Activated CD8-positive, alpha-beta memory T cell treated with anti-CD3 and anti-CD28 coated beads, Interleukin-2, amount 50 U/mL, for 1 hour (primary cell): ENCODE results near the gene CCDC57.
"Not testable (repeated sequence)": the region's sequence is repeated elsewhere in the genome, so short reads cannot be mapped to it uniquely, and the experiment has no call there.

Source experiments
- DNase-seq: peaks from one replicate; pipeline ENCODE4 v3.0.0-alpha.2; 2020; ENCODE audit errors: extremely low read depth

Gene CCDC57

DNA sequence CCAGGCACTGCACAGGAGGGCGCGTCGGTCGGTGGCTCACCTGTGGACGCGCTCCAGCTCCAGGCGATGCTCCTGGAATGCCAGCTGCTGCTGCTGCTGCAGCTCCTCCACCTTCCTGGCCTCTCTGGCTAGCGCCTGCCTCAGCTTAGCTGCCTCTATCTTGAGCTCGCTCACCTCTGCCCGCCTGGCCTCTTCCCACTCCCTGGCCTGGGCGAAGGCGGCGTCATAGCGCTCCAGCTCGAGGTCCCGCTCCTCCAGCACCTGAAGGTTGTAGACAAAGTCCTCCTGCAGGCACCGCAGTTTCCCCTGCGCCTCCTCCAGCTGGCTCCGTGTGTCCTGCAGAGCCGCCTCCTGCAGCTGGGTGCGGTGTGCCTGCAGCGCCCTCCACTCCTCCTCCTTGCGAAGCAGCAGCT, 11.1 kb downstream of the CCDC57 start:
- DNase-seq: no peak

DNA sequence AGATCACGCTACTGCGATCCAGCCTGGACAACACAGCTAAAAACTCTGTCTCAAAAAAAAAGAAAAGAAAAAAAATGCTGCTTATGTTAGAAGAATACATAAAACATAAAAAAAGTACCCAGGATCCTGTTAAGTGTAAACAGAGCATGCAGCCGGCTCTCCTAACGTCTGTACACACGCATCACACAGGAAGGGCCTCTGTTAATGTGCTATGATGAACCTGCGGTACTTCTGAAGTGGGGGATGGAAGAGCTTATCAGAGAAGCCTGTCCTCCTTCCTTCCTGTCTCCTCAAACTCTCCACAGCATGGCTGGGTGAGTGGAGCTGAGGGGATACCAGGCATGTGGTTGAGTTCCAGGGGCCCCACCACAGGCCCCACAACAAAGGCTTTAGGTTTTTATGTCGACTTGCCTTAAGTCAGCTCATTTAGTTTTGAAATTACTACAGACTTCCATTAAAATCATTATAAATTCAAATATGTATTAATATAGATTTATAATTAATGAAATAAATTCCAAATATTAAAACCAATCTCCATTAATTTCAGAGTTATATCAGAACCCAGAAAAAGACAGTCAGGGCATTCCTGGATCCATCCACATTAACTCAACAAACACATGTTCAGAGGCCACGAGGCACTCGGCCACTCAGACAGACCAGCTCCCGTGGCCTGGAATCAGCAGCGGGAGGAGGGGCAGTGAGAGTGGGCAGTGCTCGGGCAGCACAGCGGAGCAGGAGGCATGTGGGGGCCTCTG, 11.7 kb downstream of the CCDC57 start:
- peak; percentile 67 for DNase-seq

DNA sequence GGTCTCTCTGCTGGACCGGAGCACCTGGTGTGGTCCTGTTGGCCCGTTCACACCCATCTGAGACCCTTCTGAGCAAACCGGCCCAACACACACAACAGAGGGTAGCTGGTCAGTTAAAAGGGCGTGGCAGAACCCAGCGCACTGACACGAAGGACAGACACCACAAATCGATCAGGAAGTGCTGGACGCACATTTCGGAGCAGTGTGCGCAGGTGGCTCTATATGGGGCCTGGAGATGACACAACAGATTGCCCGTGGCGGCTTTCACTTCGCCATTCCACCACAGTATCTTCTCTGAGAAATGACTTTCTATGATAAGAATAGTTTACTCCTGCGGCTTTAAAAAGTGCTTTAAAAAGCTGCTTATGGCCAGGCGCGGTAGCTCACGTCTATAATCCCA, 12.5 kb downstream of the CCDC57 start:
- DNase-seq: no peak

DNA sequence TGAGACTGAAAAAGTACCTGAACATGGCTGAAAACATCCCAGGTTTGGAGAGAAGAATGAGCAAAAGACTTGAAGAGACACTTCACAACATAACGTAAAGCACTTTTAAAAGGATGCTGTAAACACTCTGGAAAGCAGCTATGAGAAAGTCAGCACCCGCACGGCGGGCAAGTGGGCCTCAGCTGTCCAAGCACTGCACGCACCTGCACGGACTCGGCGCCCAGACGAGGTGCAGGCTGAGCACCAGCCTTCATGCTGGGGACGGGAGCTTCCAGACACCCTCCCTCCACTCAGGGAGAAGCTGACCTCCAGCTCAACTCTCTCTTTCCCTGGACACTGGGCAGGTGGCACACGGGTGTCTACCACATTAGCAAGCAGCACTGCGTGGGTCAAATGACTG, 13.1 kb downstream of the CCDC57 start:
- no peak for DNase-seq

DNA sequence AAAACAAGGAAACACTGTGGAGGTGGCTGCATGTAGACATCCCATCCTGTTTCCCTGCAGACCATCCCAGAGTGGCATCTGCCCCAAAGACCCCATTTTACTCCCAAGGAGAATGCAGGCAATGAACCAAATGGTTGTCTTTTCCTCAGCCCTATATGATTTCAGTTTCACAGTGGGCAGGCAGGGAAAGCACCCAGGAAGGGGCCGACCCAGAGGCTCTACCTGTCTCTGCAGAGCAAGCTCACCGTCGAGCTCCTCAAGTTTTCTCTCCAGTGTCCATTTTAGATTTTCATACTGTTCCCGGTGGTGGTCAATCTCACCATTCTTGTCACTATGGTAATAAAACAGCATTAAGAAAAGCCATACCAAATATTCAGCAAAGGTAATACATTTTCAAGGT, 14.6 kb downstream of the CCDC57 start:
- DNase-seq: no peak

DNA sequence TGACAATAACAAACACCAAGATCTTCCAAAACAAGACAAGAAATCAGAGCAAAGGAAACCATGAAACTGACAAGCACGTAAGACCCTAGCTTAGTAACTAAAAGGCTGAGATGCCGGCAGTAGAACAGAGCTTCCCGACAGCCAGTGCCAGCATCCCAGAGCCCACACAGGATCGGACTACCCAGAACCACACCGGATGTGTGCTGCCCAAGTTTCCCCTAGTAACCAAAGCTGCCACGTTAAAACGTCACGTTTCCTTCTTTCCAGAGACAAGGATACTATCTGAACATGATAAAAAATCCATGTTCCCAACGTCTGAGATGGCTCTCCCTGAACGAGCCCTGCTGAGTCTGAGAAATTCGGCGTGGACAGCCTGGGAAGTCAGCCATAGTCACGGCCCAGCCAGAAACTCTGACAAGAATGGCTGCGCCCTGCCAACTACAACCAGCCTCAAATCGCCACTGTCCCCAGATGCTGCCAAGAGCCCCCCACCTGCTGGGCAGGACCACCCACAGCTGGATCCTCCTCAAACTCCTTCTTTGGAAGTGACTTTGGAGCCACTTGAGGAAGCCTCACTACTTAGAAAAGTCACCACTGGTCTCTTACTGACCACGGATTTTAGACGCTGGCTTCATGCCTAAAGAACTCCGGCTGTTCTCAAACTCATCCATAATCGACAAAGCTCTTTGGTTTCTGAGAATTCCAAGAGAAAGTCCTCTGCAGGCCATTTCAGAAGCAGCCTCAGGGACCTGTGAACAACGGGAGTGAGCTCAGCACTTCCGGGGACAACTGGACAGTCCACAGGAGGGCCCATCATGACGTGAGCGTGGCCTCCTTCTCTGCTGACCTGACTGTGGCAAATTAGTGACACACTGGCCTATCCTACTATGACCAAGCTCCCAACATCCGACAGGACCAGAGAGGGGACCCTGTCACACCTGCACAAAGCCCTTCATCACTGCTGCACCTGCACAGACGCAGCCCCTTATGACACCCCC, 16.7 kb downstream of the CCDC57 start:
- DNase-seq: no peak

DNA sequence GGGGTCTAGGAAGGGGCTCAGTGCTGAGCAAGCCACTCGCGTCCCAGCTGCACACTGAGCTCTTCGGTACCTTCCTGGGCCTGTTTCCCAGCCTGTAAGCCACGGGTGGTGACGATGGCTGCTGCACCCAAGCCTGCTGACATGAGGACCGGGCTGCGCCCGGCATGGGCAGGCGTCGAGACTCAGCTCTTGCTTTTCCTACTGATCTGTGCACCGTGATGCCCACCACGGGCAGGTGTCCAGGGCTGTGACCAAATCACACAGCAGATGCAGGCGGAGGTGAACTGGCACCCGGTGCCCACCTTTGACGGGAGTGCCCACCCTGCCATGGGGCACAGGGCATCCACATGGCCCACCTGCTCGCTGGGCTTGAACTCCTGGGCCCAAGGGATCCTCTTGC, 17.9 kb downstream of the CCDC57 start:
- DNase-seq: no peak

DNA sequence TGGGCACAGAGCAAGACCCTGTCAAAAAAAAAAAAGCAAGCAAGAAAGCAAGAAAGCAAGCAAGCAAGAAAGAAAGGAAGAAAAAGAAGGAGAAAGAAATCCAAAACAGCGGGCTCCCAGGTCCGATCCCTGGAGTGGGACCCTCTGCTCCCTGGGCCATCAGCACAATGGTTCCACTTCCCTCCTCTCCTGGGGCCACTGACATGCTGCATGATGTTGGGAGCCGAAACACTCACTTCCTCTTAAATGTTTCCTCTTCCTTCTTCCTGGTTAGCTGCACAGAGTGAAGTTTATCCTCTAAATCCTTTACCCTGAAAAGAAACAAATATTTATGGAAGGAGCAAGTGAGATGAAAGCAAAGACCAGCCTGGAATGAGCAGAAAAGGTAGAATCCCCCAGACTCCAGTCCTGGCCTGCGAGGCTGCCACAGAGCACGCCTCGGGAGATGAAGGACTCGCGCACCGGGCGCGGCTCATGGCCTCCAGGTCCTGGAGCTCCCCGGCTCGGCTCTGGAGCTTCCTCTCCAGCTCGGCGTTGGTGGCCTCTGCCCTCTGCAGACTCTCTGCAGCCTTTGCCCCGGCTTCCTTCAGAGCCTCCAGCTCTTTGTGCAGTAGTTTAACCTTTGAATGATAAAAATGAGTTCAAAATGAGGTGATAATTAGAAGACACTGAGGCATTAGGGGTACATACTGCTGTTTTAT, 19.0 kb downstream of the CCDC57 start:
- DNase-seq: no peak

DNA sequence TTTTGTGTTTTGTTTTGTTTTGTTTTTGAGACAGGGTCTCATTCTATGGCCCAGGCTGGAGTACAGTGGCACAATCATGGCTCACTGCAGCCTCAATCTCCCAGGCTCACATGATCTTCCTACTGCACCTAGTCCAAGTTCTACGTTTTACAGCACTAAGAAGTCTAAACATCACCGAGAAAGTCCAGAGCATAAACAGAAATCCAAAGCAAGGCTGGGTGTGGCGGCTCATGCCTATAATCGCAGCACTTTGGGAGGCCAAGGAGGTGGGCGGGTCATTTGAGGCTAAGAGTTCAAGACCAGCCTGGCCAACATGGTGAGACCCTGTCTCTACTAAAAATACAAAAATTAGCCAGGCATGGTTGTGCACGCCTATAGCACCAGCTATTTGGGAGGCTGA, 19.6 kb downstream of the CCDC57 start:
- not testable (repeated sequence) for DNase-seq

DNA sequence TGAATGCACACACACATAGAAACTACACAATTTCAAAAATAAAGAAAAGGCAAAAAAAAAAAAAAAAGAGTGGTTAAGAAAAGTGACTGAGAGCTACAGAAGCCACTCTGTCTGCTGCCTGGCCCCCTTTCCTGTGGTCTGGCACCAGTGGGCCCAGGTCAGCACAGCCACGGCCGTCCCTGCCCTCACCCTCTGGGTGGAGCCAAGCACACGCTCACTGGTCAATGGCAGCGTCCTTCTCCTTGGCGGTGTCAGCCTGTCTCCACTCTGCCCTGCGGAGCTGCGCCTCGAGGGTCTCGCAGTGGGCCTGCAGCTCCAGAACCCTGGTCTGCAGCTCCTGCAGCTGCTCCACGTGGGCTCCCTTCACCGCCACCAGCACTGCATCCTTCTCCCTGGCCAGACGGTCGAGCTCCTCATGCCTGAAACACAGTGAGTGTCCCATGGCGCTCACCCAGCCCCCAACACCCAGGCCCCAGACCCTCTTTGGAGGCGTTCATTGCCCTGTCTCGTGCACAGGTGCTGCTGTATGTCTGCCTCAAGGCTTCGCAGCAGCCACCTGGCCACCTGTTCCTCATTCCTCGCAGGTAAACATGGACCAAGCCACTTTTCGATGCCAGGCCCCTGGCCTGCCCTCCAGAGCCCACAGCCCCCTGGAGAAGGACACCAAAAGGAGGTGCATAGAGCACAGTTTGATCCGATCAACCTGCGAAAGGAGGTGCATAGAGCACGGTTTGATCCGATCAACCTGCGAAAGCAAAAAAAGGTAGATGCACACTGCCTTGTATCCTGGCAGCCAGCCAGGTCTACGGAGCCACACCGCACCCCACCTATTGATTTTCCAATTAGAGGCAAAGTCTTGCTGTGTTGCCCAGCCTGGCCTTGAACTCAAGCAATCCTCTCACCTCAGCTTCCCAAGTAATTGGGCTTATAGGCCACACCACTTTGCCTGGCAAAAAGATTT, 24.4 kb downstream of the CCDC57 start:
- no peak for DNase-seq

DNA sequence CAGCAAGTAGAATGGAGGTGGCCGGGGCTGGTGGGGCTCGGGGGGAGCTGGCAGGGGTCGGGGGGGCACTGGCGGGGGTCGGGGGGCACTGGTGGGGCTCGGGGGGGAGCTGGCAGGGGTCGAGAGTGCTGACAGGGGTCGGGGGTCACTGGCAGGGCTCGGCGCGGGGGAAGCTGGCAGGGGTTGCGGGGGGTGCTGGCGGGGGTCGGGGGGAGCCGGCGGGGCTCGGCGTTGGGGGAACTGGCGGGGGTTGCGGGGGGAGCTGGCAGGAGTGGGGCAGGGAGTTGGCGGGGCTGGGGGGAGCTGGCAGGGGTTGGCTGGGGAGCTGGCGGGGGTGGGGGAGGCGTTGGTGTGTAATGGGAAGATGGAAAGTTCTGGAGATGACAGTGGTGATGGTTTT, 25.1 kb downstream of the CCDC57 start:
- DNase-seq: no peak

DNA sequence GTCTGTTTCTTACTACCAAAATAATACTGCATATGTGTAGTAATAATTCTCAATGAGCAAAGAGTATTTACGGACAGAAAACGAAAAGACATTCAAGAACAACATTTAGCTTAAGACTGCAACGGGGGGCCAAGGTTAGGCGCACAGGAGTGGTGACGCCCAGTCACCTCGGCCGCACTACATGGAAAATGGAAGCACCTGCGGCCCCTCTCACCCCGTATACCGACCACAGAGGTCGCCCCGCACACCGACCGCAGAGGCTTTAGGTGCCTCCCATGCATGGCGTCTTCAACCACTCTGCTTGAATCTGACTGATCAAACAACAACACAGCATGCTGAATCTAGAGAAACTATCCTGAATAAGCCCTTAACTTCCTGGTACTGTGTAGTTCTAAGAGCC, 26.4 kb downstream of the CCDC57 start:
- no peak for DNase-seq

DNA sequence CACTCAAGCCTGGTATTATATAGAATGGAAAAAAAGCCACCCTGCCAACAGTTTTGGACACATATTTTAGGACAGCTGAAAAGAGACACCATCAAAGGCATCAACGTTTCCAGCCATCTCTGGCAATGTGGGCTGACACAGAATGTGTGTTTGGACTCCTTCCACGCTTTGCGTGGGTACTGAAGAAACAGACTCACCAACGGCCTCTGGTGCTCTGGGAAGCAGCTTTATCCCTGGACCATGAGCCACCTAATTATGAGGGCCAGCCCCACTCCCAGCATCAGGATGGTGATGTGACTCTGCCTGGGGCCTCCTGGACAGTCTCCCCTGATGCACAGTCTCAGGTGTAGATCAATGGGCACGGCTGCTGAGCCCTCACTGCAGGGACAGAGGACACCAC, 27.9 kb downstream of the CCDC57 start:
- DNase-seq: no peak

DNA sequence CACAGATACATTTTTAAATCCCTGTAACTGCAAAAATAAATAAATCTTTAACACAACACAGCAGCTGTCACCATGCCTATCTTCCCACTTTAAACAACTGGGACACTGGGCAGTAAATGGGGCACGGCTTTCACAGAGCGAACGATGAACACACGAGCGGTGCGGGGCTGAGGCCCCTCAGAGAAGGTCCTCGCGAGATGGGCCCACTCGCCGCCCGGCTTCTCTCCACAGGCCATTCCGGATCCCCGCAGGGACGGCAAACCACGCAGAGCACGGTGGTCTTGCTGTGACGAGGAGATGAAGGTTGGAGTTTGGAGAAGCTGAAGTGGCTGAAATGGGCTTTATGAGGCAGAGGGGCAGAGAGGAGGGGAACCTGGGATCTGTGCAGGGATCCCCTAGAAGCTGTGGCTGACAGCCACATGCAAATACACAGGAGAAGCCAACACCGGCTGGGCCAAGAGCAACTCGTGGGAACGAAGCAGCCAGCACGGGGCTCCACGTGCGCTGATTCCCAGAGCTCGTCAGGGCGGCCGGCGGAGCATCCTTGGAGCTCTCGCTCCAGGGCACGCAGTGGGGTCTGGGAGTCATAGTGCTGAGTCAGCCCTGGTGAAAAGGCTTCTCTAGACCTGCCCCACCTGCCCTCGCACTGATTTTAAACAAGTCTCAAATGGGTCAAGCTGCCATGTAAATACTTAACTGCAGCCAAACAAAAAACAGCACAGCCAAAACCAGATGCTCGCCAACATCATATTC, 31.7 kb downstream of the CCDC57 start:
- DNase-seq: no peak

DNA sequence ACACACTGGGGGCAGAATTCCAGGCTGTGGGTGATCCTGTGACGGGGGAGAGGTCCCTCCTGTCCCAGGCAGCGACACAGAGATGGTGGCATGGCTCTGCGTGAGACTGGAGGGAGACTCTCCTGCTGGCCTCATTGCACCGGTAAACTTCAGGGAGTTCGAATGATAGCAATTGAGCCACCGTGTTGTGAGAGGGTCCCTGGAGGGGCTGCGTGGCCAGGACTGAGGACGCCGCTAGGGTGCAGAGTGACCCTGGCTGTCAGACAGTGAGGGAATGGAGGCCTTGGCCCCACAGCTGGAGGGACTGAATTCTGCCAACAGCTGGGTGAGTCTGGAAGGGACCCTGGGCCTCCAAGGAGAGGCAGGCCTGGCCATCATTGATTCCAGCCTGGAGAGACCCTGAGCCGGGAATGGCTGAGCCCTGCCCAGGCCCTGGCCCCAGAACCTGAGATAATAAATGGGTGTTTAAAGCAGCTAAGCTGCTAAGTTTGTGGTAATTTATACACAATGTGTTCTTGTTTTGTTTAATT, 32.6 kb downstream of the CCDC57 start:
- no peak for DNase-seq

DNA sequence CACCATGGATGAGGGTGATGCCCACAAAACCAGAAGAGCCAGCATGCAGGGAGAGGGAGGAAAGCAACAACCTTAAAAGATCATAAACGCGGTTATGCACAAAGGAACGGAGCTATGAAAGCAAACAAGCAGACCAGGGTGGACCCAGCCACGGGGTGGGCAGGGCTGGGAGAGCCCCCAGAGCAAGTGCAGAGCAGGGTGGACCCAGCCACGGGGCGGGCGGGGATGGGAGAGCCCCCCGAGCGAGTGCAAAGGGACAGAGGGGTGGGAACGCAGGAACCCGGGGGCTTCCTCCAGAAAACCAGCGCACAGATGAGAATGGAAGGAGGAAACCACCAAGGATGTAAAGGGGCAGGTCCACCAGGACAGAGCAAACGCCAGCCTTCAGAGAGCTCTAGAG, 33.2 kb downstream of the CCDC57 start:
- DNase-seq: no peak

DNA sequence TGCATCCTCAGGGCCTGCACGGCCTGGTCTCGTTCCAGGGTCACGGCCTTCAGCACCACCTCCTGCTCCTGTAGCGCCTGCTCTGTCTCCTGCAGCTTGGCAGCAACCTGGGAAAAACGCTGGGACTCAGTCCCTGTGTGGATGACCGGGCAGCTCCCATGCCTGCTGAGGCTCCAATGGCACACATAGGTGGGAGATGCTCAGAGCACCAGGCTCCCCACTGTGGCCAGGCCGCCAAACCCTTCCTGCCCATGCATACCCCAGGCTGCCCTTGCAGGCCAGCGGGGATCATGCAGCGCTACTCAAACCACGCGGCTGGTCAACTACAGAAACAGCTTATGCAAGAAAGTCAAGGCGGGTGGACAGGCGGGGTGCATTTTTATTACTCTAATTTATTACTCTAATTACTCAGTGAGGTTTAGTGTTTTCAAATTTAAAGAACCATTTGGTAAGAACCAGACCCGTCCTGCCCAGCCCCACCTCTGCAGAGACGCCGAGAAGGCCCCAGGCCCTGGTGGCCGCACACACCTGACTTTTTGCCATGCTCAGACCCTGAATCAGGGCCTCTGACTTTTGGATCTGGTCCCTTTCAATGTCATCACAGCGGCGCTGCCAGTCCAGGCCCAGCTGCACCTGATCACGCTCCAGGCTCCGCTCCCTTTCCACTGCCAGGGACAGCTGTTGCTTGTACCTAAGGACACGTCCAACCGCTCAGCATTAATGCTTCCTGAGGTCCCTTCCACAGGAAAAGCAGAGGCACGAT, 34.0 kb downstream of the CCDC57 start:
- DNase-seq: no peak

DNA sequence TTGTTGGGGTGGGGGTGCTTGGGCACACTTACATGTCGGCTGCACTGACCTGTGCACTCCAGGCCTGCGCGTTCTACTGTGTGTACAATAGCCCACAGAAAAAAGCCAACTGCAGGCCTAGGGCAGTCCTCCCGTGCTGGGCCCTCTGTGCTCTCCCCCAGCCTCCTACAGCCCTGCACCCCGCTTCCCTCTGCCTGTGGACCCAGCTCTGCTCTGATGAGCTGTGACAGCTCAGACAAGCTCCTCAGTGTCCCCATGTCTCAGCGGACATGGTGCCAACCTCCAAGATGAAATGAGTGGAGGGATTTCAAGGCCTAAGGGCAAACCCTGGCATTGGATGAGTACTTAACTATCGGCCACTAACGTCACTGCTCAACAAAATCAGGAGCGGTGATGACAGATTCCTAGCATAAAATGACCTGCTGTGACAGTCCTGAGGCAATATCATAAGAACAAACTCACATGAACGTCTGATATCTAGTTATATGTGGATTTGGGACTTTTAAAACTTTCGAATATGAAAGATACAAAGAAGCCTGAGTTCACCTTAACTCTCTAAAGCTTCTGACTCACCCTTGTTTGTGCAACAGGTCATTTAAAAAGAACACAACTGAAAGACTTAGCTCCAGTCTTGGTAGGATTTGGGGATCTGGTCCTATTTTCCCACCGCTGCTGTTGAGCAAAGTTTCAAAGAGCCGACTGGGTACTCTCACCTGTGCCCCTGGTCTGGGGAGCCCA, 34.7 kb downstream of the CCDC57 start:
- no peak for DNase-seq

DNA sequence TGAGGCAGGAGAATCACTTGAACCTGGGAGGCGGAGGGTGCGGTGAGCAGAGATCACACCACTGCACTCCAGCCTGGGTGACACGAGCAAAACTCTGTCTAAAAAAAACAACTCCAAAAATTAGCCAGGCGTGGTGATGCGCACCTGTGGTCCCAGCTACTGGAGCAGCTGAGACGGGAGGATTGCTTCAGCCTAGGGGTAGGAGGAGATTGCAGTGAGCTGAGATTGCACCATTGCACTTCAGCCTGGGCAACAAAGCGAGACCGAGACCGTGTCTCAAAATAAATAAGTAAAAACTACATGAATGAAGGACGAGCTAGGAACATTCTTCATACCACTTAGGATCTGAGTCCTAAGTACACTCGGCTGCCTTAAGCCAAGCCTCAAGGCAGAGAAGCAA, 35.4 kb downstream of the CCDC57 start:
- no peak for DNase-seq
